HCT116 (cell line): ENCODE results near the gene INKA1. TPM values are rescaled to one million over a fixed set of nuclear protein-coding genes. Genes with fewer than 3 reads are reported as not detected.

Experiments
- microRNA-seq: library from miRNA; unstranded; fragments of <30 nt; microRNA quantifications from one replicate; pipeline ENCODE4, GENCODE V29; 2016; ENCODE audit warnings: borderline number of aligned reads
- total RNA-seq: library from RNA; stranded (reverse); gene quantifications from one replicate; pipeline ENCODE4 v1.2.1, GENCODE V29; 2021; ENCODE audit not compliant: unreplicated experiment

INKA1 gene
- total RNA-seq, 1 experiment from 2014 or later, result 1.6 TPM

Small RNAs within 50 kb of the gene (microRNA-seq; reads per million reads assigned to microRNA genes)
- gene MIR5193, result not detected

Other genes starting within 250 kb of the INKA1 start
- gene BSN, start 248.8 kb upstream of the INKA1 start, total RNA-seq, result 1.5 TPM
- 246 TPM for gene APEH, start 128.9 kb upstream of the INKA1 start, total RNA-seq
- gene MST1, start 113.8 kb upstream of the INKA1 start, total RNA-seq, result 15.4 TPM
- gene RNF123, start 113.7 kb upstream of the INKA1 start, total RNA-seq, result 71.9 TPM
- gene AMIGO3, start 83.6 kb upstream of the INKA1 start, total RNA-seq, result 0.32 TPM
- 24.1 TPM for gene GMPPB, start 79.3 kb upstream of the INKA1 start, total RNA-seq
- gene IP6K1, start 16.7 kb upstream of the INKA1 start, total RNA-seq, result 30.6 TPM
- gene CDHR4, start 3.4 kb upstream of the INKA1 start, total RNA-seq, result not detected
- 2.6 TPM for gene UBA7, start 10.7 kb downstream of the INKA1 start, total RNA-seq
- gene TRAIP, start 53.3 kb downstream of the INKA1 start, total RNA-seq, result 25.5 TPM
- 0.10 TPM for gene CAMKV, start 66.6 kb downstream of the INKA1 start, total RNA-seq
- 113 TPM for gene MST1R, start 100.6 kb downstream of the INKA1 start, total RNA-seq
- gene MON1A, start 126.5 kb downstream of the INKA1 start, total RNA-seq, result 9.0 TPM
- gene RBM6, start 136.9 kb downstream of the INKA1 start, total RNA-seq, result 58.3 TPM